Breast epithelium (tissue), 4 donors: ENCODE data around the gene PLOD3. TPM values are rescaled to one million over a fixed set of nuclear protein-coding genes. Genes with fewer than 3 reads are reported as not detected.

Source experiments
- DNase-seq, 2 donors: peaks; one replicate each; pipeline ENCODE4 v3.0.0-alpha.2; 2019; ENCODE audit warnings: low spot score in 2 of 2
- H3K27ac ChIP-seq, 2 donors: fragments of 200-600 bp; sonication (generic) in 1 of 2; one replicate each; pipeline ENCODE4 v1.5.1; 2016 to 2019; ENCODE audit warnings: mild to moderate bottlenecking in 1 of 2
- H3K27me3 ChIP-seq, 2 donors: fragments of 200-600 bp; sonication (generic) in 1 of 2; one replicate each; pipeline versions ENCODE4 v1.5.1 to v1.6.0; 2017 to 2019; ENCODE audit warnings: control low read depth in 1 of 2, mild to moderate bottlenecking in 1 of 2
- H3K36me3 ChIP-seq: fragments of 200-600 bp; one replicate; pipeline ENCODE4 v1.5.1; 2019
- H3K4me1 ChIP-seq, 2 donors: fragments of 200-600 bp; sonication (generic); one replicate each; pipeline ENCODE4 v1.5.1; 2016 to 2019; ENCODE audit warnings: control low read depth in 1 of 2
- H3K4me3 ChIP-seq, 3 donors: fragments of 200-600 bp; sonication (generic); 1 replicate in 2 of 3; 2 replicates in 1 of 3; pipeline ENCODE4 v1.5.1; 2016 to 2019; ENCODE audit warnings: mild to moderate bottlenecking in 3 of 3, moderate library complexity in 2 of 3
- H3K9me3 ChIP-seq, 2 donors: fragments of 200-600 bp; sonication (generic) in 1 of 2; one replicate each; pipeline ENCODE4 v1.5.1; 2016 to 2019; ENCODE audit warnings: control low read depth in 1 of 2
- CTCF ChIP-seq, 3 donors: fragments of 450-650 bp; IDR thresholded peaks; one replicate each; pipeline ENCODE4 v1.5.1; 2016 to 2017; ENCODE audit warnings: antibody characterized with exemption in 3 of 3, mild to moderate bottlenecking in 3 of 3, moderate library complexity in 3 of 3
- POLR2A ChIP-seq: fragments of 450-650 bp; IDR thresholded peaks from one replicate; pipeline ENCODE4 v1.6.1; 2016; ENCODE audit warnings: antibody characterized with exemption, mild to moderate bottlenecking, moderate library complexity
- POLR2AphosphoS5 ChIP-seq, 3 donors: sonication (generic); formaldehyde crosslinking; IDR thresholded peaks; one replicate each; pipeline ENCODE4 v1.6.1; 2017; ENCODE audit warnings: antibody characterized with exemption in 3 of 3
- intact Hi-C: fragments of 100-400 bp; cut with DNase I; formaldehyde crosslinking; loops from one replicate; pipeline ENCODE4 v1.15.1; 2023; ENCODE audit warnings: low total_unique reads
- total RNA-seq, 3 donors: library from RNA; depleted of rRNA; stranded (reverse); fragments of >200 nt; gene quantifications; one replicate each; pipeline ENCODE4 v1.1.0, GENCODE V29; 2016

PLOD3 gene
- total RNA-seq, 3 donors from 2014 or later, result 23.9 to 46.2 (median 43.2) TPM

- H3K36me3 ChIP-seq, result no peaks in the 10 kb centered on the region
- H3K9me3 ChIP-seq, result no peaks in the 10 kb centered on the region
- no peak overlapping the region for H3K4me3 ChIP-seq
- DNase-seq, result no peak
- H3K4me1 ChIP-seq, result peaks cover 3 to 13% of the 10 kb centered on the region in 2 donors
- intact Hi-C loops, result no loop called here
- H3K27ac ChIP-seq, result no peak overlapping the region
- H3K27me3 ChIP-seq, result peaks cover 33 to 100% of the 10 kb centered on the region in 2 donors
- TF ChIP-seq CTCF (IDR thresholded peaks at IDR 0.05) (no peak), POLR2A (no peak), POLR2AphosphoS5 (IDR thresholded peaks at IDR 0.05) (no peak)
These were observed 48.1 kb downstream of the PLOD3 start for GRCh38 chr7:101169110-101169837.

GRCh38 chr7:101168412-101169049 lies 48.9 kb downstream of the PLOD3 start:
- Histone ChIP-seq H3K9me3 (no peaks in the 10 kb centered on the region), H3K27me3 (peaks cover 33 to 100% of the 10 kb centered on the region in 2 donors), H3K27ac (no peak overlapping the region), H3K4me3 (no peak overlapping the region), H3K4me1 (peaks cover 8 to 21% of the 10 kb centered on the region in 2 donors), H3K36me3 (no peaks in the 10 kb centered on the region)
- intact Hi-C loops, result no loop called here
- no peak for DNase-seq
- TF ChIP-seq POLR2AphosphoS5 (IDR thresholded peaks at IDR 0.05) (no peak), CTCF (IDR thresholded peaks at IDR 0.05) (no peak), POLR2A (no peak)

GRCh38 chr7:101167645-101168411 lies 49.6 kb downstream of the PLOD3 start:
- H3K4me1 ChIP-seq, result peaks cover 12 to 23% of the 10 kb centered on the region in 2 donors
- intact Hi-C loops, result no loop called here
- TF ChIP-seq POLR2AphosphoS5 (IDR thresholded peaks at IDR 0.05) (no peak), CTCF (IDR thresholded peaks at IDR 0.05) (no peak), POLR2A (no peak)

GRCh38 chr7:101166909-101167644 lies 50.3 kb downstream of the PLOD3 start:
- Histone ChIP-seq H3K4me3 (no peak overlapping the region), H3K36me3 (no peaks in the 10 kb centered on the region), H3K27me3 (peaks cover 25 to 96% of the 10 kb centered on the region in 2 donors), H3K27ac (no peak overlapping the region), H3K4me1 (peaks cover 16% of the 10 kb centered on the region in 2 donors), H3K9me3 (no peaks in the 10 kb centered on the region)
- no peak for DNase-seq
- TF ChIP-seq POLR2AphosphoS5 (IDR thresholded peaks at IDR 0.05), result no peak
- TF ChIP-seq POLR2A, result no peak
- no peak for TF ChIP-seq CTCF (IDR thresholded peaks at IDR 0.05)
- intact Hi-C loops, result no loop called here

More at GRCh38 chr7:101167645-101168411, 49.6 kb downstream of the PLOD3 start:
- Histone ChIP-seq H3K4me3 (no peak overlapping the region), H3K27ac (no peak overlapping the region), H3K27me3 (peaks cover 31 to 99% of the 10 kb centered on the region in 2 donors), H3K9me3 (no peaks in the 10 kb centered on the region), H3K36me3 (no peaks in the 10 kb centered on the region)
- no peak for DNase-seq
